Cardiac fibroblast (primary cell): Measurements from ENCODE around the gene KDM1B.

Experiments
- DNase-seq, 2 donors: peaks; one replicate each; pipeline versions ENCODE4 v3.0.0 to v3.0.0-alpha.2; 2010; ENCODE audit warnings: low read depth in 2 of 2
- H3K4me3 ChIP-seq, 2 donors: replicated peaks in 1 of 2; 1 replicate in 1 of 2; 2 replicates in 1 of 2; pipeline ENCODE4 v1.5.1; 2011; ENCODE audit warnings: low read depth in 2 of 2, low read length in 2 of 2, mild to moderate bottlenecking in 2 of 2, moderate library complexity in 1 of 2
- TF ChIP-seq, protein P1 (sequence below): IDR thresholded peaks from one replicate; pipeline ENCODE4 v1.5.1; 2011; ENCODE audit warnings: low read depth, mild to moderate bottlenecking, low read length, inconsistent platforms

Gene KDM1B

GRCh38 chr6:18136260-18136659 lies 19.0 kb upstream of the KDM1B start:
- no peak overlapping the region for H3K4me3 ChIP-seq
- no peak for DNase-seq
- TF ChIP-seq, protein P1, sequence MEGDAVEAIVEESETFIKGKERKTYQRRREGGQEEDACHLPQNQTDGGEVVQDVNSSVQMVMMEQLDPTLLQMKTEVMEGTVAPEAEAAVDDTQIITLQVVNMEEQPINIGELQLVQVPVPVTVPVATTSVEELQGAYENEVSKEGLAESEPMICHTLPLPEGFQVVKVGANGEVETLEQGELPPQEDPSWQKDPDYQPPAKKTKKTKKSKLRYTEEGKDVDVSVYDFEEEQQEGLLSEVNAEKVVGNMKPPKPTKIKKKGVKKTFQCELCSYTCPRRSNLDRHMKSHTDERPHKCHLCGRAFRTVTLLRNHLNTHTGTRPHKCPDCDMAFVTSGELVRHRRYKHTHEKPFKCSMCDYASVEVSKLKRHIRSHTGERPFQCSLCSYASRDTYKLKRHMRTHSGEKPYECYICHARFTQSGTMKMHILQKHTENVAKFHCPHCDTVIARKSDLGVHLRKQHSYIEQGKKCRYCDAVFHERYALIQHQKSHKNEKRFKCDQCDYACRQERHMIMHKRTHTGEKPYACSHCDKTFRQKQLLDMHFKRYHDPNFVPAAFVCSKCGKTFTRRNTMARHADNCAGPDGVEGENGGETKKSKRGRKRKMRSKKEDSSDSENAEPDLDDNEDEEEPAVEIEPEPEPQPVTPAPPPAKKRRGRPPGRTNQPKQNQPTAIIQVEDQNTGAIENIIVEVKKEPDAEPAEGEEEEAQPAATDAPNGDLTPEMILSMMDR, result no peak

DNA sequence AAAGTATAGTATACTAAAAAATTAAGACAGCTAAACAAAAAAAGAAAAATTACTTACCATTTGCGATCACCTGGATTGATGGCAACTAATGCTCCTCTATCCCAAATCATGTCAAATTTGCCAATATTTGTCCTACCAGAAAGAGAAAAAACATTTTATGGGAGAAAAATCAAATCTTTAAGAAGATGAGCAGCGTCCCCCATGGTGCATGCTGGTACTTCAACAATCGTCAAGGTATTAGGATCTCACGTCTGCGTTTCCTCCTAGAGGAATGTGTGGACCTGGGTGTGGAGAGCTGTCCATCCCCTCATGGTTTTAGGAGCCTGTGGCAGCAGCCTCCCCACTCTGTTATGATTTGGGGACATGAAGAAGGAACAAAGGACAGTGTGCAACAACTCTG lies 16.3 kb upstream of the KDM1B start:
- TF ChIP-seq, protein P1, result no peak
- DNase-seq, result no peak
- H3K4me3 ChIP-seq, result no peak overlapping the region

DNA sequence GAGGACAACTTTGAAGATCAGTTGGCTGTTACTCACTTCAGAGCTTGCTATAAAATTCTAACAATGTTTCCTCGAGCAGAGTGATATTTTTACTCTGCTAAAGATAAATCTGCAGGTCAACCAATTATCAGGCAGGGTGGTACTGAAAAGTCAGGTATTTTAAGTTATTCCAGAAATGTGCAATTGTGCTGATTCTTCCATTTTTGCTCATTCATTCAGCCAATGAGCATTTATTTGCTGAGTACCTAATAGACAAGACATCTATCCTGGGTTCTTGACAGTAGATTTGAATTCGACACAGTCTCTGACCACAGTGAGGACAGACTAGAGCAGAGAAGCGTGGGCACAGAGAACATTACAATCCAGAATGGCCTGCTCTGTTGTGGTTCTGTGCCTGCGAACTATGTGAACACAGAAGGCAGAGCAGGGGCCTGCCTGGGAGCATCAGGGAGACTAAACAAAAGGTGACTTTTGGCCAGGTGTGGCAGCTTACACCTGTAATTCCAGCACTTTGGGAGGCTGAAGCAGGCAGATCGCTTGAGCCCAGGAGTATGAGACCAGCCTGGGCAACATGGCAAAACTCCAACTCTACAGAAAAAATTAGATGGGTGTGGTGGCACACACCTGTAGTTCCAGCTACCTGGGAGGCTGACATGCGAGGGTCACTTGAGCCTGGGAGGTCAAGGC lies 15.1 kb upstream of the KDM1B start:
- no peak overlapping the region for H3K4me3 ChIP-seq
- no peak for DNase-seq
- TF ChIP-seq, protein P1, result no peak

DNA sequence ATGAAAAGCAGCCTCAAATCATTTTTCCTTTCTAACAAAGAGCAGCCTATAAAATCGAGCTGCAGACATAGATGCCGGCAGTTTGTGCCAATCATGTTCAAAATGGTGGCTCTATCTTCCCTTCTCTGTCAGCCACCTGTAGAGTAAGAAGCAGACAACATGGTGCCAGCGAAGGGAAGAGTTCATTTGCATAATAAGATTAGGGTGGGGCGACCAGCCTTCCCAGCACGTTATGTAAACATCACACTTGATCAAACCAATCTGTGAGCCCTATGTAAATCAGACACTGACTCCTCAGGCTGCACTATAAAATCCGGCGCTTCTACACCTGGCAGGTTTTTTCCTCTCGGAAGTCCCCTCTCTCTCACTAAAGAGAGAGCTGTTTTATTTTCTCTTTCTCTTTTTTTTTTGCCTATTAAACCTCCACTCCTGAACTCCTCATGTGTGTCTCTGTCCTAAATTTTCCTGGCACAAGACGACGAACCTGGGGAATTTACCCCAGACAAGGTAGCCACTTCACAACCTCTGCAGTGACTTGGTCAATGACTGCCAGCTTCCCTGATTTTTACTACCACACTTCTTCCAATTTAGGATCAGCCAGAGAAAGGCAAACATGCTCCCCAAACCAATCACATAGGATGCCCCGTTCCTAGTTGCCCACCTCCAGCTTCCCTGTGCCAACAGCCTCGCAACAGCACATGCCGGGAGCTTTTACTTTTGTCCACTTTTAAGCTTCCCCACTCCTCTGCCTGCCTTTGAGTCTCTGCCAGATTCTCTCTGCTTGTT lies 13.2 kb upstream of the KDM1B start:
- no peak for DNase-seq
- TF ChIP-seq, protein P1, result no peak
- no peak overlapping the region for H3K4me3 ChIP-seq

DNA sequence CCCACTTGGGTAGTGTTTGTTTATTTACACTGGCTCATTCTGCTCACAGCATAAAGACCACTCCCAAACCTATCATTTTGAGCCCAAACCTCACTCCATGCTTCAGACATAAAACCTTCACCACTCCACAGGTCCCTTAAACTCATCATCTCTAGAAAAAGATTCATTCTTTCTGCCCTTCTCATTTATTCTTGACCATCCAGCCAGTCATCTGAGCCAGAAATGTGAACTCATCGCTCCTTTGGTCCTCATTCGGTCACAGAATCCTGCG lies 12.7 kb upstream of the KDM1B start:
- no peak for DNase-seq
- no peak overlapping the region for H3K4me3 ChIP-seq
- TF ChIP-seq, protein P1, result no peak

DNA sequence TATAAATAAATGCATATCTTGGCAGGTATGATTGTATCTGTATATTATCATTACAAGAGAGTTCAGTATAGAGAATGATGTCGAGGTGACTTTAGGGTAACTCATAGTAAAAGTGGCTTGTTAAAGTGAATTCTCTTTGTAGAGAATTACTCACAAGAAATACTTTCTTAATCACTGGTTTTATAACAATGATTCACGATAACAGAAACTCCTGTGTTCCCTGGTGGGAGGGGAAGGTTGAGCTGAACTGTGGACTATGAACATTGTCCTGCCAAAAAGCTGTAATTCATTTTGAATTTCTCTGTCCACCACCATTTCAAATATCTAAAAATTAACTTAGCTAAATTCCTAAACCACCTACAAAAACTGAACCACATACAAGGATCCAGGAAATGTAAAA lies 8.1 kb upstream of the KDM1B start:
- TF ChIP-seq, protein P1, result no peak
- peak; percentile 34 to 67 for DNase-seq
- H3K4me3 ChIP-seq, result no peak overlapping the region
